Thyroid gland (tissue), 4 donors: ENCODE data around the gene SNCAIP. TPM values are rescaled to one million over a fixed set of nuclear protein-coding genes. Genes with fewer than 3 reads are reported as not detected.

ENCODE experiments used
- DNase-seq, 2 donors: peaks; one replicate each; pipeline ENCODE4 v3.0.0-alpha.2; 2019
- H3K27ac ChIP-seq, 3 donors: fragments of 200-600 bp; sonication (generic); 1 replicate in 2 of 3; 2 replicates in 1 of 3; pipeline ENCODE4 v1.5.1; 2016 to 2019; ENCODE audit warnings: mild to moderate bottlenecking in 1 of 3, moderate library complexity in 1 of 3
- H3K27me3 ChIP-seq: fragments of 200-600 bp; sonication (generic); one replicate; pipeline ENCODE4 v1.5.1; 2019
- H3K36me3 ChIP-seq, 2 donors: fragments of 200-600 bp; sonication (generic); one replicate each; pipeline ENCODE4 v1.5.1; 2016 to 2019
- H3K4me1 ChIP-seq, 2 donors: fragments of 200-600 bp; sonication (generic); one replicate each; pipeline ENCODE4 v1.5.1; 2017 to 2019
- H3K4me3 ChIP-seq, 3 donors: fragments of 200-600 bp; sonication (generic); replicated peaks in 1 of 3; 1 replicate in 2 of 3; 2 replicates in 1 of 3; pipeline ENCODE4 v1.5.1; 2016; ENCODE audit warnings: mild to moderate bottlenecking in 1 of 3
- H3K9me3 ChIP-seq: fragments of 200-600 bp; sonication (generic); one replicate; pipeline ENCODE4 v1.5.1; 2017
- CTCF ChIP-seq, 6 experiments: fragments of 200-600 bp in 3 of 6; fragments of 450-650 bp in 3 of 6; sonication (generic) in 3 of 6; IDR thresholded peaks; one replicate each; pipeline ENCODE4 v1.5.1; 2016 to 2019; ENCODE audit warnings: antibody characterized with exemption in 6 of 6, mild to moderate bottlenecking in 2 of 6, inconsistent platforms in 1 of 6, moderate library complexity in 1 of 6
- POLR2A ChIP-seq, 2 donors: fragments of 450-650 bp; IDR thresholded peaks; one replicate each; pipeline ENCODE4 v1.6.1; 2017; ENCODE audit warnings: antibody characterized with exemption in 2 of 2, mild to moderate bottlenecking in 2 of 2, moderate library complexity in 1 of 2
- WGBS, 2 donors: methylation state at CpG; one replicate each; pipeline ENCODE4 v1.1.5; 2017; 5-methylcytosine and 5-hydroxymethylcytosine counted together
- intact Hi-C: fragments of 100-400 bp; cut with DNase I; formaldehyde crosslinking; loops from one replicate; pipeline ENCODE4 v1.15.1; 2023
- total RNA-seq, 4 donors: library from RNA; depleted of rRNA; stranded (reverse); fragments of >200 nt; gene quantifications; one replicate each; pipeline ENCODE4 v1.2.3, GENCODE V29; 2016

SNCAIP gene
- total RNA-seq, 4 donors from 2014 or later = 4.0 to 12.8 (median 9.8) TPM

GRCh38 chr5:122400341-122400740, 88.3 kb downstream of the SNCAIP start:
- H3K4me1 ChIP-seq = no peaks in the 10 kb centered on the region
- H3K27ac ChIP-seq = no peak overlapping the region
- no peaks in the 10 kb centered on the region for H3K9me3 ChIP-seq
- intact Hi-C loops = no loop called here
- H3K27me3 ChIP-seq = no peaks in the 10 kb centered on the region
- 88 to 94% methylated on average over 1 of the region's 1 CpG for WGBS, 2 donors
- no peak for TF ChIP-seq CTCF (IDR thresholded peaks at IDR 0.05)
- TF ChIP-seq POLR2A (IDR thresholded peaks at IDR 0.05) = no peak
- DNase-seq = no peak
- H3K4me3 ChIP-seq = no peak overlapping the region
- H3K36me3 ChIP-seq = no peaks in the 10 kb centered on the region

DNA sequence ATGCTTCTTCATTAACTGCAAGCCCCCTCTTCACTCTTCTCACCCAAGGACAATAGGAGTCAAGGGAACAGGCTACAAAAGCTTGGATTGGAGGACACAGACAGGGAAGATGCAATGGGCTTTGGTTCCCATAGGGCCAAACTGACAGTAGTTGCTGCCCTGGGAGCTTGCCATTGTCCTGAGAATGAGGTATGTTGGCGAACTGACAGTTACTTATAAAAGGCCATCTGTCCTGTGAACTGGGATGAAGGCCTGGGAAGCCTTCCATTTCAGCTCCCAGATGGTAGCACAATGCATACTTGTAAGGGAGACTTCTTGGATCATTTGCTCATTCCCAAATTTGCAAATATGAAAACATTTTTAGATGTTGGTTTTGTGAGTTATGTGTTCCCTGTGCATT, 88.9 kb downstream of the SNCAIP start:
- 89 to 100% methylated on average over 1 of the region's 1 CpG for WGBS, 2 donors
- no peaks in the 10 kb centered on the region for H3K4me1 ChIP-seq
- DNase-seq = no peak

GRCh38 chr5:122401976-122402725, 90.1 kb downstream of the SNCAIP start:
- no peak overlapping the region for H3K27ac ChIP-seq
- TF ChIP-seq POLR2A (IDR thresholded peaks at IDR 0.05) = no peak
- TF ChIP-seq CTCF (IDR thresholded peaks at IDR 0.05) = no peak
- WGBS, 2 donors = 83 to 89% methylated on average over 4 of the region's 4 CpGs

More for the DNA sequence above, 88.9 kb downstream of the SNCAIP start:
- Histone ChIP-seq H3K27me3 (no peaks in the 10 kb centered on the region), H3K36me3 (no peaks in the 10 kb centered on the region), H3K9me3 (no peaks in the 10 kb centered on the region), H3K4me3 (no peak overlapping the region), H3K27ac (no peak overlapping the region)
- TF ChIP-seq CTCF (IDR thresholded peaks at IDR 0.05) = no peak
- no peak for TF ChIP-seq POLR2A (IDR thresholded peaks at IDR 0.05)
- intact Hi-C loops = no loop called here

GRCh38 chr5:122402955-122403685, 91.1 kb downstream of the SNCAIP start:
- Histone ChIP-seq H3K9me3 (no peaks in the 10 kb centered on the region), H3K36me3 (no peaks in the 10 kb centered on the region), H3K27ac (no peak overlapping the region), H3K4me1 (no peaks in the 10 kb centered on the region), H3K27me3 (no peaks in the 10 kb centered on the region), H3K4me3 (no peak overlapping the region)
- no peak for TF ChIP-seq CTCF (IDR thresholded peaks at IDR 0.05)
- WGBS, 2 donors = 86 to 88% methylated on average over 6 of the region's 6 CpGs
- DNase-seq = no peak
- intact Hi-C loops = no loop called here

More at GRCh38 chr5:122401976-122402725, 90.1 kb downstream of the SNCAIP start:
- Histone ChIP-seq H3K36me3 (no peaks in the 10 kb centered on the region), H3K4me1 (no peaks in the 10 kb centered on the region), H3K4me3 (no peak overlapping the region), H3K9me3 (no peaks in the 10 kb centered on the region), H3K27me3 (no peaks in the 10 kb centered on the region)
- intact Hi-C loops = no loop called here
- DNase-seq = no peak

- no peak for TF ChIP-seq POLR2A (IDR thresholded peaks at IDR 0.05)
- no peak for TF ChIP-seq CTCF (IDR thresholded peaks at IDR 0.05)
- H3K27me3 ChIP-seq = no peaks in the 10 kb centered on the region
- no peaks in the 10 kb centered on the region for H3K36me3 ChIP-seq
- WGBS, 2 donors = 92 to 95% methylated on average over 5 of the region's 5 CpGs
- DNase-seq = no peak
- no peak overlapping the region for H3K4me3 ChIP-seq
- H3K9me3 ChIP-seq = no peaks in the 10 kb centered on the region
- intact Hi-C loops = no loop called here
- no peak overlapping the region for H3K27ac ChIP-seq
- no peaks in the 10 kb centered on the region for H3K4me1 ChIP-seq
Measured at GRCh38 chr5:122404018-122404417, 92.0 kb downstream of the SNCAIP start.
